Ureter (tissue), 1 donor: ENCODE results near the gene NCF4. TPM values are rescaled to one million over a fixed set of nuclear protein-coding genes. Genes with fewer than 3 reads are reported as not detected.

ENCODE experiments used
- DNase-seq: peaks from one replicate; pipeline ENCODE4 v3.0.0-alpha.2; 2020; ENCODE audit warnings: low spot score
- total RNA-seq: library from RNA; stranded (reverse); gene quantifications from one replicate; pipeline ENCODE4 v1.2.4, GENCODE V29; 2023
- donor health status: DM: yes; HTN: yes; CAD: no.

NCF4 gene
- 27.2 TPM for total RNA-seq

DNA sequence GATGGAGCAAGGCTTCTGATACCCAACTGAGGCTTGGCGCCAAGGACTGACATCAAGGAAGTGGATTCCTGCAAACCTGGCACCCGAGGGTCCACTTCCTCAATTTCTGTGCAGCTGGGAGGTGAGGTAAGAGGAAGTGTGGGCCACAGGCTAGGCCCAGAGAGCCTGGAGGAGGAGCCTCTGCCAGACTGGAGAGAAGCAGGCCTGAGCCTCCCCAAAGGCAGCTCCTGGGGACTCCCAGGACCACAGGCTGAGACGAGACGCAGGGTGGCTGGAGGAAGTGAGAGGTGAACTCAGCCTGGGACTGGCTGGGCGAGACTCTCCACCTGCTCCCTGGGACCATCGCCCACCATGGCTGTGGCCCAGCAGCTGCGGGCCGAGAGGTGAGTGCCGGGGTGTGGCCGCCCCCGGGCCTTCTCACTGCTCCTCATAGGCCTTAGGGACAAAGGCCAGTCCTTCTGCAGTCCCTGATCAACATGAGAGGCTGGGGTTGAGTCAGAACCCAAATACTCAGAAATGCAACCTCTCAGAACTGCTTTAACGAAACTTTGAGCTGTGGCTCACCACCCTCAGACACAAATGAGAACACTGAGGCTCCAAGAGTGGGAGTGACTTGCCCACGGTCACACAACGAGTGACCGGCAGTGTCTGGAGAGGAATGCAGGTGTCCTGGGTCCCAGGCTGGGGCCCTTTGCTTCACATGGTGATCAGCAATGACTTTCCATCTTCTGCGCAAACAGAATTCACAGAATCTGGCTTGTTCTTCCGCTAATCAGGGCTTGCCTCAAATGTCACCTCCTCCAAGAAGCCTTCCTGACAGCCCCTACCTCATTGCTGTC is at the start of gene NCF4:
TSS of gene NCF4 (plus strand) at position 186 of the 839 bp plus-strand sequence. CDS start at position 352, 166 bp downstream.
- peak; percentile 82 for DNase-seq

- peak; percentile 66 for DNase-seq
Observed at GRCh38 chr22:36811094-36811800, 49.6 kb upstream of the NCF4 start.

DNA sequence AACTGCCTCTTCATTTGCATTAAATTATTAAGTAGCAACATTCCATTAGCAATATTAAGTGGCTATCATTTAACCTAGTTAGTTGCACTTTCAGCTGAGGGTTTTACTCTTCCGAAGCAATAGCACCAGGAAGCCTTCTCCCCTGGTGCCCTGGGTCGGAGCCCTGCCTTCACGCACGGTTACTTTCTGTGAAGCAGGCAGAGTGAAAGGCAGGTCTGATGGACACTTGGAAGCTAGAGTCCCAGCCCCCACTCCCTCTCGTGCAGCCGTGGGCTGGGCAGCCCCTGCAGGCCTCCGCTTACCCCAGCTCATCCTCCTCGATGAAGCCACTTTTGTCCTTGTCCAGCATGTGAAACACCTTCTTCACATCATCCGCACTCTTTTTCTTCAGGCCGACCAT is 46.0 kb upstream of the NCF4 start:
- DNase-seq = no peak

DNA sequence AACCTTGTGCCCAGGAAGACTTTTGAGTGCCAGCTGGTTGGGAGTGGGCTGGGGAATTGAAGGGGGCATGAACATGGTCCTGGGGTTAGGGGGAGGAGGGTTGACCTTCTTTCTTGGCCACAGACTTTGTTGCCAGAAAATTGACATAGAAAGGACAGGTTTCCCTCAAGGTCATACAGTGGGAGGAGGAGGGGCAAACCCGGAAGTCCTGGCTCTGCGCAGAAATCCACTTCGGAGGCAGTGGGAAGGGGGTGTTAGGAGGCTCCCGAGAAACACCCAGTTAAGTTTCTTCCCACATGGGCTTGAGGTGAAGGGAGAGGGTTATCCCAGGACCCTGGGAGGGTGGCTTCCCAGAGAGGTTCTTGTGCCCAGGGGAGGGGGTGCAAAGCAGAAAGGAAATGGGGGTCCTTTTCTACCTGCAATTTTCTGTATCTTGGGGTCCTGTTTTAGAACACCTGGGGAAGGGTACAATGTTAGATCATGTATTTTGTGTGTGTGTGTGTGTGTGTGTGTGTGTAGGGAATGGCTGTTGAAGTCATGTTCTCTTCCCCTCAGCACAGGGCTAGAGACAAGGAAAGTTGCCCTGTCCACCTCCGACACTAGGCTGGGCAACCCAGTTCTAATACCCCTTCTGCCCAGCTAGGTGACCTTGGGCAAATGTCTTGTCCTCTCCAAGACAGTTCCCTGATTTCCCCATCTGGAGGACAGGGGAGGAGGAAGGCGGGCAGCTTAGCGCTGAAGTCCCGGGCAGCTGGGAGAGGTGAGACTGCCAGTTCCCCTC is 45.1 kb upstream of the NCF4 start:
- DNase-seq = no peak

GRCh38 chr22:36816339-36816635 is 44.5 kb upstream of the NCF4 start:
- DNase-seq = no peak

GRCh38 chr22:36816636-36817524 is 43.9 kb upstream of the NCF4 start, which contains the start of gene PVALB:
TSS of gene PVALB (minus strand) at chr22:36817035. CDS start at chr22:36817005, 30 bp downstream.
- no peak for DNase-seq

DNA sequence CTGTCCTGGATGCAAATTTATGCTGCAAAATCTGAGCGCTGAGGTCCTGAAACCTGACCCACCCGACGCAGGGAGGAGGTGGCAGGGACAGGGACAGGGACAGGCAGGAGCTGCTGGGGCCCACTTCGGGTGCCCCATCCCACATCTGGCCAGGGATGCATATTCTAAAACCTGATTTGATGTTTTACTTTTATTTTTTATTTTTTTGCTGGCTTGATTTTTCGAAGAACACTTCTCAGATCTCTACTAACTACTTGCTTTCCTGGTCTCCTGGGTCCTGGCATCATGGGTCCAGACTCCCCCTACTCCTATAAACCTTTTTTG is 43.3 kb upstream of the NCF4 start:
- DNase-seq = no peak

DNA sequence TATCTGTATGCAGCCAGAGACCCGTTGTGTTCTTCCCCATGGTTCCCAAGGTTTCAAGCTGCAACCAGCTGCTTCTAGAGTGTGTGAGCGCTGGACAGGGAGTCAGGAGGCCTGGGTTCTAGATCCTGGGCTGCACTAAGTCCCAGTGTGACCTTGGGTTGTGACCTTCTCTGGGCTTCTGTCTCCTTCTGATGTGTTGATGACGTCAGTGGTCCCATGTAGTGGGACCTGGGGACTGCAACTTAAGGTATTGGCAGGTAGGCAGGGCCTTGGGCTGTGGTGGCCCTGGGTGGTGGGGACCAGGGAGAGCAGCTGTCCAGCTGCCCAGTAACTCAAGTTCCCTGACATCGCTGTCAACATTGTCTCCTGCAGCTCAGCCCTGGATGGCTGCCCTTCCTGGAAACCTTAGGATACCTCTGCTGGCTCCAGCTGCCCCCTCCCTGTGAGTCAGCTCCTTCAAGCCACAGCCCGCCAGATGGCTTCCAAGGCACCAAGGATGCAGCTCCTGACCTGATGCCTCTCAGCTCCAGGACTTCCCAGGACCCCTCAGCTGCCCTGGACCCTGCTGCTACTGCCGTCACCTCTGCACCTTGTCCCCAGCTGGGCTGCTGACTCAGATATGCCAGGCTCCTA is 42.7 kb upstream of the NCF4 start:
- no peak for DNase-seq

DNA sequence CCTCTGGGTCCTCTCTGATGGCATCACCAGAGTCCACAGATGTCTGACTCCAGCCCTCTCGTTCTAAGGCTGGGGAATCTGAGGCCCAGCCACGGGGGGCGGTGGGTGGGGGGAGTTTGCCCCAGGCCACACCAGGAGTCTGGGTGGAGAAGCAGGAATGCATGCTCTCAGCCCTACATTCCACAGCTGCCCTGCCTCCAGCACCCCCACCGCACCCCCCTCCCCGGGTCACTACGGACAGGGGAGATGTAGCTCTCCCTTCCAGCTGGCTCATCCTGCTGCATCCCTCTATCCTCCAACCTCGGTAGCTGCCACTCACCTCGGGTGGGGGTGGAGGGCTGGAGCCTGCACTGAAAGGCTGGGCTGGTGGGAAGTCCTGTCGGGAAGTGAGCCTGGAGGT is 41.7 kb upstream of the NCF4 start:
- DNase-seq = no peak

DNA sequence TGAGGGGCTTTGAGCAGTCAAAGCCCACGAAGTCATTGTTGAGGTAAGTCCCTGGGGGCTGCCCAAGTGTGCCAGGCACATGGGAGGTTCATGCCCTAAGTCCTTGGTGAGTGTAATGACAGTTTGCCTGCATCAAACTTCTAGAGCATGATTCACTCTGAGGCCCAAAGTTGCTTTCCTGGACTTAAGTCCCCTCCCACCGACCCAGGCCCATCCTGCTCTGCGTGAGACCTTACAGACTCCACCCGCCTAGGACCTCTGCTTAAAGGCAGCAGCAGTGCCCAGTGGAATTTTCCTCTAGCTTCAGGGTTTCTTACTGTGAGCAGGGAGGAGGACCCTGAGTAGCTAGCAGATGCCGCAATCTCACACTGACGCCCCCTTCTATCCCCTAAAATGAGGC is 38.2 kb upstream of the NCF4 start:
- DNase-seq = no peak

GRCh38 chr22:36823186-36823839 is 37.5 kb upstream of the NCF4 start:
- no peak for DNase-seq

GRCh38 chr22:36824655-36825054 is 36.2 kb upstream of the NCF4 start:
- no peak for DNase-seq

- DNase-seq = no peak
Observed at GRCh38 chr22:36826262-36826661, 34.5 kb upstream of the NCF4 start.

- DNase-seq = no peak
Observed at GRCh38 chr22:36828815-36829214, 32.0 kb upstream of the NCF4 start.

DNA sequence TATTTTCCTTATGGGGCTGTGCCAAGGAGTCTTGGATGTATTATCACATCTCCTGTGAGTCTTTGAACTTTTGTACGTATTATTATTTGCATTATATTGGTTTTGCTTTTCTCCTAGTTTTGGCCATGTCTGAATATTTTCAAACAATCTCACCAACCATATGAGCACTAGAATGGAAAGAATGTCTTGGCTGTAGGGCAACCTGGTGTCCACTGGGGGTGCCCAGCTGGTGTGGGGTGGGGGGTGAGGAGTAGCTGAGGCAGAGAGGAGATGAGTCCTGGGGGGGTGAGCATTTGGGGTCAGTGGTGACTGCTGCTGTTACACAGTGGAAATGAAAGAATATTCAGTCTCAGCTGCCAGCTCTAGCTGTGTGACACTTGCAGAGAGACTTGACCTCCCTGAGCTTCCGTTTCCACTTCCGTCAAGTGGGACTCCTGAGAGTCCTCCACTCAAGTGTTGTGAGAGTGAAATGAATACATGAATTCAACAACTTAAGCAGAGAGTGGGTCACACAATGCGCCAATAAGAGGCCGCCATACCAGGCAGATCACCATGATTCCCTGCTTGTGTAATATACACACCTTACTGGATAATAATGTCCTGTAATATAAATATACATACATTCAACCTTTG is 31.3 kb upstream of the NCF4 start:
- no peak for DNase-seq

DNA sequence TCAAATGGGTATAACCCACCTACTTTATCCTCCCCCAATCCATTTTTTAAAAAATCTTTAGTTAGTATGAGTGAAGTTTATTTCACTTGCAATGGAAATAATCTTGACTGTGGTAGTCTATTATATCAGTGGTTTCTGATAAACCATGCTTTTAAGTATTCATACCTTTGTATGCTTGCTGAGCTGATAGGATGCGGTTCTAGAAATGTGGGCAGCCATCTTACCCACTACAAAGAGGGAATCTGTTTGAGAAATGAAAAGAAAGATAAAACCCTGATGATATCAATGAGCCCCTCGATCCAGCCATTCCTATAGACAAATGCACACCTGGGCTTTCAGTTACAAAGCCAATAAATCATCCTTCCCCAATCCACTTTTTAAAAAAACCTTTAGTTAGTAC is 30.2 kb upstream of the NCF4 start:
- DNase-seq = no peak

DNA sequence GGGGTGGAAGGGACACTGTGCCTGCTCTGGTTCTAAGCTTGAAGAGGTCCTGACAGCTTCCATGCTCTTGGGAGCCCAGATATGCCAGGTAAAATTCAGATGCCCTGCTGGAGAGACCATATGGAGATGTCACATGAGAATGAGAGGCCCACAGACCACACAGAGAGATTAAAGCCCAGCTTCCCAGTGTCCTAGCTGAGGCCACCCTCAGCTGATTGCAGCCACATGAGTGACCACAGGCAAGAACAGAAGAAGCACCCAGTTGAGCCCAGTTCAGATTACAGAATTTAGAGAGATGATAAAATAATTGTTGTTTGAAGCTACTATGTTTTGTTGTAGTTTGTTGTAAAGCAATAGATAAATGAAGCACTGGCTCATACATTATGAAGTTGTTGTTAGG is 29.6 kb upstream of the NCF4 start:
- no peak for DNase-seq

DNA sequence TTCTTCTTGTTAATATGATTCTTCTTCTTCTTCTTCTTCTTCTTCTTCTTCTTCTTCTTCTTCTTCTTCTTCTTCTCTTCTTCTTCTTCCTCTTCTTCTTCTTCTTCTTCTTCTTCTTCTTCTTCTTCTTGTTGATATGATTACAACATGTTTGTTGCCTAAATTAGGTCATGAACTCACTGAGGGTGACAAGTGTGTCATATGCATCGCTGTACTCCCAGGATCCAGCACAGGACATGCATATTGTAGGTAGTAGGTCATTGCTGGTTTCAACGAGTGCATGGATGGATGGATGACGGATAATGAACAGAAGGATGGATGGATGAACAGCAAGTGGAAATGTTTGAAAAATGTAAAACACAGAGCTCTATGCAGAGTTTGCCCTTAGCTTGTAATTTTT is 29.1 kb upstream of the NCF4 start:
- no peak for DNase-seq

GRCh38 chr22:36833073-36833472 is 27.7 kb upstream of the NCF4 start:
- DNase-seq = no peak

- DNase-seq = no peak
Observed at GRCh38 chr22:36835903-36836302, 24.9 kb upstream of the NCF4 start.
